ENCODE measurements around the gene DHX58.
A peak's percentile ranks its signal among the peaks of the same experiment; 100 is the strongest.

The DHX58 gene

DNA sequence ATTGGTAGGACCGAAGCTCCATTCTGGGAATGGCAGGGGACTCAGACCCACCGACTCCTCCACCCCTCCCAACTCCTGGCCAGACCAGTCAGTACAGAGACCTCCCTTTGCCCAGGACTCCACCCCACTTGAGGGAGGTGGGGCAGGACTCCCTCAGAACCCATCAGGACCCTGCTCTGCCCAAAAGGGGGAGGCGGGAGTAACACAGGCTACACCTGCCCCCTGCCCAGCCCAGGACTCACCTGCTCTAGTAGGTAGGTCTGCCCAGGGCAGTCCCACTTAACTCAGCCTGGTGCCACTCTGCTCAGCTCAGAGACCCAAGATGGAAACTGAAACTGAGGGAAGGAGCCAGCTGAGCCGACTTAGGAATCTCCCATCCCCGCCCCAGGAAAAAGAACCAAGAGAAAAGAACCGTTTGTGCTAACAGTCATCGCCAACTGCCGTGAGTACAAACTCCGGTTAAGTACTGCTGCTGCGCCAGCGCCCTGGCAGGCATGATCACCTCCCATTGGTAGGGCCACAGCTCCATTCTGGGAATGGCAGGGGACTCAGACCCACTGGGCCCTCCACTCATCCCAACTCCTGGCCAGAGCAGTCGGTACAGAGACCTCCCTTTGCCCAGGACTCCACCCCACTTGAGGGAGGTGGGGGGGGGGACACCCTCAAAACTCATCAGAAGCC lies 503 bp downstream of the DHX58 start:
- peak overlapping the region; percentile 56 for H3K27ac ChIP-seq
- TF ChIP-seq, protein P1, sequence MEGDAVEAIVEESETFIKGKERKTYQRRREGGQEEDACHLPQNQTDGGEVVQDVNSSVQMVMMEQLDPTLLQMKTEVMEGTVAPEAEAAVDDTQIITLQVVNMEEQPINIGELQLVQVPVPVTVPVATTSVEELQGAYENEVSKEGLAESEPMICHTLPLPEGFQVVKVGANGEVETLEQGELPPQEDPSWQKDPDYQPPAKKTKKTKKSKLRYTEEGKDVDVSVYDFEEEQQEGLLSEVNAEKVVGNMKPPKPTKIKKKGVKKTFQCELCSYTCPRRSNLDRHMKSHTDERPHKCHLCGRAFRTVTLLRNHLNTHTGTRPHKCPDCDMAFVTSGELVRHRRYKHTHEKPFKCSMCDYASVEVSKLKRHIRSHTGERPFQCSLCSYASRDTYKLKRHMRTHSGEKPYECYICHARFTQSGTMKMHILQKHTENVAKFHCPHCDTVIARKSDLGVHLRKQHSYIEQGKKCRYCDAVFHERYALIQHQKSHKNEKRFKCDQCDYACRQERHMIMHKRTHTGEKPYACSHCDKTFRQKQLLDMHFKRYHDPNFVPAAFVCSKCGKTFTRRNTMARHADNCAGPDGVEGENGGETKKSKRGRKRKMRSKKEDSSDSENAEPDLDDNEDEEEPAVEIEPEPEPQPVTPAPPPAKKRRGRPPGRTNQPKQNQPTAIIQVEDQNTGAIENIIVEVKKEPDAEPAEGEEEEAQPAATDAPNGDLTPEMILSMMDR (conservative IDR thresholded peaks at IDR 0.05) = no peak

GRCh38 chr17:42111265-42111636 lies 1.3 kb downstream of the DHX58 start:
- TF ChIP-seq, protein P1 (conservative IDR thresholded peaks at IDR 0.05) = no peak
- H3K27ac ChIP-seq = no peak overlapping the region

- TF ChIP-seq, protein P1 (conservative IDR thresholded peaks at IDR 0.05) = no peak
These were observed 1.9 kb downstream of the DHX58 start for GRCh38 chr17:42110301-42111264.

GRCh38 chr17:42109086-42109485 lies 3.4 kb downstream of the DHX58 start:
- no peak overlapping the region for H3K27ac ChIP-seq
- TF ChIP-seq, protein P1 (conservative IDR thresholded peaks at IDR 0.05) = no peak

More at GRCh38 chr17:42110301-42111264, 1.9 kb downstream of the DHX58 start:
- H3K27ac ChIP-seq = no peak overlapping the region

DNA sequence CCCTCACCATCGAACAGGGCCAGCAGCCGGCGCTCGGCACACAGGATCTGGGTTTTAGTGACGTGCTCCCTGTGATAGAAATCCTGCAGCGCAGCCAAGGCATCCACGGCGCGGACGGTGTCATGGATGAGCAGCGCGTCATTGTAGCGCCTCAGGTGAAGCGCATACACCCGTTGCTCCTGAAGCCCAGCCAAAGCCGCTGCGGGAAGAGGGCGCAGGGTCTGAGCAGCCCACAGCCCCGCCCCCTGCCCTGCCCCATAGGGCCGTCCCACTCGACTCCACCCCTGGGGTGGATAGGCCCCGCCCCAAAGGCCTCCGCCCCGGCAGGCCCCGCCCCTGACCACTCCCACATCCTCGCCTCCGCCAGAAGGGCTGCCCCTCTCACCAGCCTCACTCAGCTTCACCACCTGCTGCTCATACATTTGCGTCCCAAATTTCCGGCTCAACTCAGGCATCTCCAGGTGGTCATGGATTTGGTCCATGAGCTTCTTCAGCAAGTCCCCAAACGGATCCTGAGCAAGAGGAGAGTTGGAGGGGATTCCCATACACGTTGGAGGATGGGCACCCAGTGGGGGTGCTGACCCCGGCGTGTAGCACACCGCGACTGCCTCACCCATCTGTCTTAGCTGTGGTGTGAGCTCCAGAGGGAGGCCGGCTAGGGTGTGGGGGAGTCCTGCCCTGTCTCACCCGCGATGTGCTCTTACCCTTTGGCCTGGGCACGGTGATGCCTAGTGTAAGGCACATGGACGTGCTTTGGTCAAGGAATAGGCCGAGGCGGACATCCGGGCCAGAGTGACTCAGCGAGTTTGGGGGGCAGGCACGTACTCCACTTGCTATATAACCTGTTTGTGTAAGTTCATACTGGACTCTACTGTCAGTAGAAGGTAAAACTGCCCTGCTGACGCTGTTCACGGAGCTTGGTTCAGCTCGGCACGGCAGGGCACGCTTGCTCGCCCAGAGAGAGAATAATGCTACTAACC lies 4.6 kb downstream of the DHX58 start:
- no peak overlapping the region for H3K27ac ChIP-seq
- TF ChIP-seq, protein P1 (conservative IDR thresholded peaks at IDR 0.05) = no peak

- TF ChIP-seq, protein P1 (conservative IDR thresholded peaks at IDR 0.05) = no peak
- H3K27ac ChIP-seq = no peak overlapping the region
These were observed 5.4 kb downstream of the DHX58 start for GRCh38 chr17:42107124-42107523.

All from VCaP (cell line).